NCI-H2227 (cell line): ENCODE data around the gene TMEM220.
A peak's percentile ranks its signal among the peaks of the same experiment; 100 is the strongest.
"Not testable (repeated sequence)": the region's sequence is repeated elsewhere in the genome, so short reads cannot be mapped to it uniquely, and the experiment has no call there.

Experiments used
- DNase-seq: peaks from one replicate; lab custom pipeline; 2025; ENCODE audit not compliant: unreplicated experiment; lab: John Stamatoyannopoulos, UW

Gene TMEM220

DNA sequence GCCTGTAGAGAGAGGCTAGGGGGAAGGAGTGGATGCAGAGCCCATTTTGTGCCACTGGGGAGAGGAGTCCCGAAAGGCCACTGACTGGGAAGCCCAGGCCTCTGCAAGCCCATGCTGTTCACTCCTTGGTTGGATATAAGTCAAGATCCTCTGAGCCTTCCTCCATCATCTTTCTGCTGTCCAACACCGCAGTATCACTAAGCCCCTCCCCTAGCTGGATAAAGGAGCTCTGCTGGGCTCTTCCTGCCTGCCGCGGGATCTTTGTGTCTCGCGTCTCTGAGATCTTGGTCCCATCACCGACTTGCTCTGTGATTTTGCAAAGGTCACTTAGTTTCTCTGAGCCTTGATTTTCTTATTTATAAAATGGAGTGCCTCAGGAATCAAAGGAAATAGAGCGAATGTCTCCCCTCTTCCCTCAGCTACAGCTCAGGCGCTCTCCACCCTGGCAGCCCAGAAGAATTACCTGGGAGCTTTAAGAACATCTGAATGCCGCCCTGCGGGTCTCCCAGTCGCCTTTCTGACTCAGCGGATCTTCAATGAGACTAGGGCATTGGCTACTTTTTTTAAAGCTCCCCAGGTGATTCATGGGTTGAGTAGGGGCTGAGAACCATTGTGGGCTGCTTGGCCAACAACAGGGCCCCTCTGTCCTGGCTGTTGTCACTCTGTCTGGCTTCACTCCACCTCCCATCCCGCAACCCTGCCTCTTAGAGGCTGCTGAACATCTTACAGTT is 25.2 kb upstream of the TMEM220 start:
- no peak for DNase-seq

DNA sequence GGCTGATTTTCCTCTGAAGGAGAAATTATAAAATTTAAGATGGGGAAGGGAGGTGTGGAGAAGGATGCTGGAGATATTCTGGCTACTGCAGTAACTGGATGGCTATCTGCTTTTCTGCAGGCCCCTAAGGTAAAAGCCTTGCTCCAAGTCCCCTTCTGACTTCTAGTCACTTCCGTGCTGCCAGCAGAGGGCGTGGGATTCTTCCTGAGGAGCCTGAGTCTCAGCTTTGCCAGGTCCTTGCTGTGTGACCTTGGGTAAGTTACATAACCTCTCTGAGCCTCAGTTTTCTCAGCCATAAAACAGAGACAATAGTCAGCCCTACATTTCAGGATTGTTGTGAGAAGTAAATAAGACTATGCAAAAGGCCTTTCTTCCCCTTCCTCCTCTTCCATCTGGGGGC is 24.3 kb upstream of the TMEM220 start:
- DNase-seq: no peak

DNA sequence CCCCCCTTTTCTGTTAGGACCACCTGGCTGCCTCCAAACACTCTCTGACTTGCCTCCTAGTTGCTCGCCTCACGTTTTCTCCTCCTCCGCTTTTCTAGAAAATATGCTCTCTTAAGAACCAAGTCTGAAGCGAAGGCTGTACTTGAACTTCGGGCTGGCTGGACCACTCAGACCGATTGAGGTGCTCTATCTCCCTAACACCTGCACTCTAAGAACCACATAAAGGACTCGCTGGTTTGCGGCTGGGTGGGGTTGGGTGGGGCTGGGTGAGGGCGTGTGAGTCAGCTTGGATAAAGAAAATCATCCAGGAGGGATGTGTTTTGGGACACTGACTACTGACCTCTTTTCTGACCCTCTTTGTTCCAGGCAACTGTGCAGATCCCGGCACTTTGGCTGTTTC is 22.9 kb upstream of the TMEM220 start:
- DNase-seq: no peak

DNA sequence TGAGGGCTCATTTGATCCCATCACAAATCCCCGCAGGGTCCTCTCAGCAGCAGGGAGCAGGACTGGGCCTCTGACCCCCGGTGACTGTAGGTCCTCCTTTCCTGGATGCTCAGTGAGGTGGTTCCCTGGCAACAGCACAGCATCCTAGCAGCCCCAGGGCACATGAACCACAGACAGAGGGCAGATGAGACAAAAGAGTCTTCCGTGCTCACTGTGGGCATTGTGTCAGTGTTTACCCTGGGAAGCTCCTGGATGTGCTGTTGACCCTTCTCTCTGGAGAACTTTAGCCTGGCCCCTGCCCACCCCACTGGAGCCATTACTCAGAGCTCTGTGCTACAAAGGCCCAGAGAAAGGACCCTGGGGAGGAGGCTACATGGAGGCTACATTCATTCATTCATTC is 21.7 kb upstream of the TMEM220 start:
- DNase-seq: no peak

DNA sequence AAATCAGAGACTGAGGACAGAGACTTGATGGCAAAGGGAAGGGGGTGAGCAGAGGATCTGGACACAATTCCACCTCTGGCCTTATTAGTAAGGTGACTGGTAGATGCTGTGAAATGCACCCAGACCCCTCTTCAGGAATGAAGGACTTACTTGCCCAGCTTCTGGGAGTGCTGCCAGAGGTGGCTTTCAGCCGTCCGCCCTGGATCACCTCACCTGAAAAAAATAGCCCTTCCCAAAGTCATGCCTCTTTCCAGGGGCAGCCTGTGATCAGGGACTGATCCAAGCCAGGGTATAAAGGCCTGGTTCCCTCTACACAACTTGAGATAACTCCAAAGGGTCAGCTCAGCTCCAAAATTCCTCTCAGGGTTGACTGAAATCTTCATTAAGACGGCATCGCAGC is 20.4 kb upstream of the TMEM220 start:
- DNase-seq: no peak

DNA sequence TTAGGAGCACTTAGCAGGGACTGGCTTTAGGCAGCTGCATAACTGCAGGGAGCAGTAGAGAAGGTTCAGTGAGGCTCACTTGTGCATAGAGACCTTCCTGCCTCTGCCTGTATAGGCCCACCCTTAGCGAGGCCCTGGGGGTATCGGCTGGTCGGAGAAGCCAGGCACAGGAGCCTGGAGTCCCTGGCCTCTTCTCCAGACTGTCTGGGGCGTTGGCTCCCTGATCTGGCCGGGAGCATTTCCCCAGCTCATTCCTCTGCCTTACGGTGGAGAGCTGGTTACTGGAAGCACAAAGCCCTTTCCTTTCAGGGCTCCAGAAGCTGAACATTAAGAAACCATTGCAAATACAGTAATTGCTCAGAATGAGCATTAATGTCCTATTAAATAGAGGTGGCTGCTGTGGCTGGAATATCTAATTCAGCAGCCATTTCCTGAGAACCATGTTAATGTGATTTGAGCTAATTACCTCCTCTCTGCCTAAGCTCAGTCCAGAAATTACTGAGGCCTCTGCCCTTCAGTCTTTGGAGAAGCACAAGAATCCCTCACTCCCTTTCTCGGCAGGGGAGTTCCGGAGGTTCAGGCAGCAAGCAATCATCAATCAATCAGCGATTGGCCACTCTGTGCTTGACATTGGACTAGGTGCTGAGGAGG is 18.8 kb upstream of the TMEM220 start:
- no peak for DNase-seq

DNA sequence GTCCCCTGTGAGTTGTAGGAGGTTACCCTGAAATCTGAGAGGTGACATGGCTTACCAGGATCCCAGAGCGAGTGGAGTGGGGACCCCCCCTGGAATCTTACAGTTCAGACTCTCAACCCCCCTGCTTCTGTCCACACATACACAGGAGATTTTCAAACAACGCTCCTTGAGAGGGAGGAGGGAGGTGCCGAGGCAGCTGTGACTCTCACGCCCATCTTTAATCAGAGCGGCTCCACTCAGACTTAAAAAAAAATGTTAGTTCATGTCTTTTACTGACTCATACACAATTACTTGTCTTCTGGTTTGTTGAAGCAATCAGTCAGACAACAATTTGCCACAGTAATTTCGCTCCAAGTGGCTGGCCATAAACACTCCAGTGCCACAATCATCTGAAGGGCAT is 15.4 kb upstream of the TMEM220 start:
- peak; percentile 50 for DNase-seq

DNA sequence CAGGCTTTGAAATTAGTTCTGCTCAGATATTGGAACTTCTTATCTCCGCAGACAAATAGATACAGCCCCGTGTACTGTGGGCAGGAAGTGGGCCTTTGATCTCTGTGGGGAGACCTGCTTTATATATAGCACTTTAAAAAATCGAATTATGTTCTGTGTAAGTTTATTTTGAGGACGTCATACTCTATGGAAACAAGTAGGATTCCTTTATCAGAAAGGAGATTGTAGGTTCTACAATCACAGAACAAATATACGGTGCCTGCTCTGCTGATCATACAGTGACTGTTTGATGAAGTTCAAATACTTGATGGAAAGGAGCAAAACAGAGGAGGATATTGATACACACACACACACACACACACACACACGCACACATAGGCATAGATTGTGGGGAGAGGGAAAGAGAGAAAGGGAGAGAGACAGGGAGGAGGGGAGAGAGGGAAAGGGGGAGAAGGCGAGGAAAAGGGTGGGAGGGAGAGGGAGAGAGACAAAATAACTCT is 14.7 kb upstream of the TMEM220 start:
- DNase-seq: no peak

DNA sequence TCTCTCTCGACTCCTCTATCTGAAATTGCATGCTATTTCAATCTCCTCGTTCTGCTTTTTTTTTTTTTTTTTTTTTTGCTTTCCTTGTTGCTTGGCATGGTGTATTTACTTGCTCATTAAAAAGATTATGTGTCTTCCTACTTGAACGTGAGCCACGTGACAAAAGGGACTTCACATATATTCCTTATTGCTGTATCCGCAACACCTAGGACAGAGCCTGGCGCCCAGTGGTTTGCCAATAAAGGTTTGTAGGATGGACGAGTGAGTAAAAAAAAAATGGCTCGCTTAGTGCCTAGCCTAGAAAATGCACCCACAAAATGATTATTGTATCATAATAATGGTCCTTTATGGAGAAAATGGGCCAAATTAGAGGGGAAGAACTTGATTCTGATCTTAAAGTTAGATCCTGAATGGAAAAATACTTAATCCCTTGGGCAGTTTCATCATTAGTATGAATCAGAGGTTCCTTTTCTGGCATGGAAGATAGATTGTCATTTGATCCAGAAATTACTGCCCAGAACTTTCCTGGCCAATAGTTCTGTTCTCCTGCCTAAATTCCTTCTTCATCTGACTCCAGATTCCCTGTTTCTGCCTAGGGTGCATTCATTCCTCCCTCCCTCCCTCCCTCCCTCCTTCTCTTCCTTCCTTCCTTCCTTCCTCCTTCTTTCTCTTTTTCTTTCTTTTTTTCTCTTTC is 13.6 kb upstream of the TMEM220 start:
- DNase-seq: no peak

DNA sequence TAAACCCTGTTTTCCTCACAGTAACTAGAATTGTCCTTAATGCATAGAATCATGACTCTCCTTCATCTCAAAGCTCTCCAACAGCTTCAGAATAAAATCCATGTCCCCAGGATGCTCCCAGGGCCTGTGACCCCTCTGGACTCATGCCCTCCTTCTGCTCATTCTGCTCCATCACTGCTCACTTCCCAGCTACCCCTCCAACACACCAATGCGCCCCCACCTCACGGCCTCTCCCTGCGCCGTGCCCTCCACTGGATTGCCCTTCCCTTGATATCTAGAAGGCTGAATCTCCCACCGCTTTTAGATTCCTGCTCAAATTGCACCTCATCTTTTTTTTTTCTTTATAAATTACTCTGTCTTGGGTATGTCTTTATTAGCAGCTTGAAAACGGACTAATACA is 12.6 kb upstream of the TMEM220 start:
- no peak for DNase-seq

DNA sequence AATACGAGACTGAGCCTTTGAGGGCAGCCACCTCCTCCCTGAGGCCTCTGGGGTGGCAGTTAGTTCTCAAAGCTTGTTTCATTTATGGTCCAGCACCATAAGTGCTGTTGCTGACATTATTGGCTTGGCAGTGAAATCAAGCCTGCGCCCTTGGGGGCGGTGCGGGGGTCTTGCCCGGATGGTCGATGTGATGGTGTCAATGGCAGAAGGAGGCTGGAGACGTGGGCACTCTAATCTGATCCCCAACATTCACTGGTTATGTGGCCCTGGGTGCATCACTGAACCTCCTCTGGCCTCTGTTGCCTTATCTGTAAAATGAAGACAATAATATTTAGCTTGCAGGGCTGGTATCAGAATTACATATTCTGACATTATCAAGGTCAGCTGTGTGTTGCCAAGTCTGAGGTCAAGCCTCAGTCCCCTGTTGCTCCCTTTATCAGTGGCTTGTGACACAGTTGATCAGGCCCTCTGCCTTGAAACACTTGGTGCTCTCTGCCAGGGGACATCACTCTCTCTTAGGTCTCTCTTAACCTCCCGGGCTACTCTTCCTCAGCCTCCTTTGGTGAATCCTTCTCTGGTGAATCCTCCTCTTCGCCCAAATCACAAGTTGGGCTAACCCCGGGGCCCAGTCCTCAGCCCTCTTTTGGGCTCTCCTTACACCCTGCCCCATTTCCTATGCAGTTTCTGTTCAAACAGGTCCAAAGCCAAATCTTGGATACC is 11.8 kb upstream of the TMEM220 start:
- DNase-seq: no peak

DNA sequence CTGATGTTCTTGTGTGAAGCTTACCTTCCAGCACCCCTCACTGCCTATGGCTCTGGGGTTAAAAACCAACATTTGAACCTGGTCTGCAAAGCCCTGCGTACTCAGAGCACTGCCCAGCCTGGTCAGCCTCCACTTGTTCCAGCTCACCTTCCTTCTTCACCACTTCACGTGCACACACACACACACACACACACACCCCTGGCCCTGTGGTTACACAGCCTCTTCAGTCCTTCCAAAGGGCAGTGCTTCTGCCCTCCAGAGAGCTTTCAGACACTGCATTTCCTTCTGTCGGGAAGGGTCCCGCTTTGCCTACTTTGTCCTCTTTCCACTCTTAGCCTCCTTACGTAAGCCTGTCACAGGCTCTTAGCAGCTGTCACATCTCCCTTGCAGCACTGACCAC is 9.6 kb upstream of the TMEM220 start:
- DNase-seq: peak; percentile 18

DNA sequence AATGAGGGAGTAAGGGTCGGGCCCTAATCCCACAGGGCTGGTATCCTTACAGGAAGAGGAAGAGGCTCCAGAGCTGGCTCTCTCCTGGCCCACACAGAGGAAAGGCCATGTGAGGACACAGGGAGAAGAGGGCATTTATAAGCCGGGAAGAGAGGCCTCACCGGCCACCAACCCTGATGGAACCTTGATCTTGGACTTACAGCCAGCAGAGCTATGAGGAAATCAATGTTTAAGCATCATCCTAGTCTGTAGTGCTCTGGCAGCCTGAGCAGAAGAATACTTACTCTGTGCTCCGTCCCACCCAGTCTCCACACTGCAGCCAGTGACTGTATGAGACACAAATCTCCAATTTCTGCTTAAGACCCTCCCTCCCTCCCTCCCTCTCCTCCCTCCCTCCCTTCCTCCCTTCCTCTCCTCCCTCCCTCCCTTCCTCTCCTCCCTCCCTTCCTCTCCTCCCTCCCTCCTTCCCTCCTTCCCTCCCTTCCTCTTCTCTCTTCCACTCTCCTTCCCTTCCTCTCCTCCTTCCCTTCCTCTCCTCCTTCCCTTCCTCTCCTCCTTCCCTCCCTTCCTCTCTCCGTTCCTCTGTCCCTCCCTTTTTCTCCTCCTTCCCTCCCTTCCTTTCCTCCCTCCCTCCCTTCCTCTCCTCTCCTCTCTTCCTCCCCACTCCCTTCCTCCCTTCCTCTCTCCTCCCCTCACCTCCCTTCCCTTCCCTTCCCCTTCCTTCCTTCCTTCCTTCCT is 8.9 kb upstream of the TMEM220 start:
- no peak for DNase-seq

DNA sequence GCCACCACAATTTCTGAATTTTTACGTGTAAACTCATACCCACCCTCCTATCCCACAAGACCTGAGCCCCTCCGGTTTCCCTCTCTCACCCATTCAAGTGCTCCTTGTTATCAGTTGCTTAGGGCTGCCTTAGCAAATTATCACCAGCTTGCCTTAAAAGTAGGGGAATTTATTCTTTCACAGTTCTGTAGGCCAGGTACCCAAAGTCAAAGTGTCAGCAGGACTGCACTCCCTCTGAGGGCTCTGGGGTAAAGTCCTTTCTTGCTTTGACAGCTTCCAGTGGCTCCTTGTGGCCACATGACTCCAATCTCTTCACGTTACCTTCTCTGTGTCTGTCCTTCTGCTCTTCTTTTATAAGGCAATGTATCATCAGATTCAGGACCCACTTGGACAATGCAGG is 7.9 kb upstream of the TMEM220 start:
- no peak for DNase-seq

DNA sequence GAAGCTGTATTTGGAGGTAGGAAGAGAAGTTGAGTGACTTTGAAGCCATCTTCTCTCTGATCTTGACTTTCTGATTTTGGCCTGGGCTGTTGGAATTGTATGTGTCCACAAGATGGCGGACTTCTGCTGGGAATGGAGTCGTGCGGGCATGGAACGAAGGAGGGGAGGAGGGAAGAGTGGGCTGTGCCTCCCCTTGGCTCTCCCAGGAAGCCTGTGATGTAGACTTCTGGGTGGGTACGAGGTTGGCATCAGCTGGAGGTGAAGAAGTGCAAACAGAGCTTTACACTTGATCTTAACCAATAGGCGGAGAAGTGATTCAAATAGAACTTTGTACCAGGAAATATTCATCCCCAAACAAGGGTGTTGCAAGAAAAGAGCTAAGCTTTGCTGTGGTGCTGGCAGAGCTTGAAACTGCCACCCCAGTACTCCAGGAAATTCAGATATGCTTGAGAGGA is 7.4 kb upstream of the TMEM220 start:
- peak; percentile 68 for DNase-seq

DNA sequence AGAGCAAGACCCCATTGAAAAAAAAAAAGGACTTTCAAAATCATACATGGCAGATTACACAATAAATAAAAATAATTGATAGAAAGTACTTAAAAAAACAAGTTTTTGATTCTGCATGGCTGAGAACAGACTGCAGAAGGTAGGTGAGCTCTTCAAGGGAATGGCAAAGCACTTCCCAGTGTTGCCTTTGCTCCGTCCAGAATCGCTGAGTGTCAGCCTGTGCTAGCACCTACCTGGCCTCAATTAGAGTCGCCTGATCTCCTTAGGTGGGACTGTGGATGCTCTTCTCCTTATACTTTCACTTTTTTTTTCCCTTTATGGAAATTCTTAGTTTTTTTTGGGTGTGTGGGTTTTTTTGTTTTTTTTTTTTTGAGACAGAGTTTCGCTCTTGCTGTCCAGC is 6.0 kb upstream of the TMEM220 start:
- no peak for DNase-seq

DNA sequence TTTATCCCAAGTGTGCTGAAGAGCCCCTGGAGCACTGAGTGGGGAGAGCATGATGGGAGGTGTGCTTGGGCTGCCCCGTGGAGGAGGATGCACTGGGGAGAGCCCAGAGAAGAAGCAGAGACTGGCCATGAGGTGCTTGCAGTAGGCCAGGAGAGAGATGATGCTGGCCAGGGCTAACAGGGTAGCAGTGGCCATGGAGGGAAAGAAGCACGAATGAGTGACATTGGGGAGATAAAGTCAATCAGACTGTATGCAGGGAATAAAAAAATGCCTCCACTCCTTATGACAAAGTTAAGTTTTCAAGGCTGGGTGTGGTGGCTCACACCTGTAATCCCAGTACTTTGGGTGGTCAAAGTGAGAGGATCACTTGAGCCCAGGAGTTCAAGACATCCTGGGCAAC is 5.4 kb upstream of the TMEM220 start:
- no peak for DNase-seq

DNA sequence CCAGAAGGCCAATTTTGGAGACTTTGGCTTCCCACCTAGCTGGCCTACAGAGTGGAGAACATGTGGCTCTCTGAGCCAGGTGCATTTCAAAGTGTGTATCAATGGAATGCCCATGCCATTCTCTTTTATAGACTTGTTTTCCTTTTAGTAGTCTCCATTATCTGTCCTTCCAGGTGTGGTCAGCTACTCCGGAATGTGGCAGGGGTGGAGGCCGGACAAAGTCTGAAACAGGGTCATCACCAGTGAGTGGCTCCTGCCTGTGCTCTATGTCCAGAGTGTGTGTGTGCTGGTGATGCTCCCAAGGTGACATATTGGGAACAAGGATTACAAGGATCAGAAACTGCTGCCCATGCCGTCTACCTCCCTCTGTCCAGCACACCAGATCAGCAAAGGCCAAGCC is 3.8 kb upstream of the TMEM220 start:
- no peak for DNase-seq

DNA sequence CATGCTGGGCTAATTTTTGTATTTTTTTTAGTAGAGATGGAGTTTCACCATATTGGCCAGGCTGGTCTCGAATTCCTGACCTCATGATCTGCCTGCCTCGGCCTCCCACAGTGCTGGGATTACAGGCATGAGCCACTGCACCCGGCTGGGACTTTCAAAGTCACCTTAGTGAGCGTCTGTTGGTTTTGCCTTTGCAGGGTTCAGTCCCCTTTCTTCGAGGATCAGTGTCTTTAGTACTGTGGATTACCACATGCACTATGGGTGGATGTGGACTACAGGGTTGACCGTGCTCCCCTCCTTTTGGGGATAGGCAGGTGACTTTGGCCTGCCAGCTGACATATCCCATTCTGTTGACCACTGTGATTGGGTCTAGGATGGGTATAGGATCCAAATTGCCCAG is 2.3 kb upstream of the TMEM220 start:
- not testable (repeated sequence) for DNase-seq

DNA sequence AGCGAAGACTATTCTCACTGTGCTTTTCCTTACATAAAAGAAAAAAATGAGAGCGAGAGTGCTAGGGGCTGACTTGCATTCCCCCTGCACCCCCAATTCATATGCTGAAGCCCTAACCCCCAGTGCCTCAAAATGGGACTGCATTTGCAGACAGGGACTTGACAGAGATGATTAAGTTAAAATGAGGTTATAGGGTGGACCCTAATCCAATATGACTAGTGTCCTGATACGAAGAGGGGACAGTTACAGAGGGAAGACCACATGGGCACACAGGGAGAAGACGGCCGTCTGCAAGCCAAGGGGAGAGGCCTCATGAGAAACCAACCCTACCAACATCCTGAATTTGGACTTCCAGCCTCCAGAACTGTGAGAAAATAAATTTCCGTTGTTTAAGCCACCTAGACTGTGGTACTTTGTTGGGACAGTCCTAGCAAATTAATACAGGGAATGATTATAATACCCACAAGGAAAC is 1.6 kb upstream of the TMEM220 start:
- DNase-seq: no peak

DNA sequence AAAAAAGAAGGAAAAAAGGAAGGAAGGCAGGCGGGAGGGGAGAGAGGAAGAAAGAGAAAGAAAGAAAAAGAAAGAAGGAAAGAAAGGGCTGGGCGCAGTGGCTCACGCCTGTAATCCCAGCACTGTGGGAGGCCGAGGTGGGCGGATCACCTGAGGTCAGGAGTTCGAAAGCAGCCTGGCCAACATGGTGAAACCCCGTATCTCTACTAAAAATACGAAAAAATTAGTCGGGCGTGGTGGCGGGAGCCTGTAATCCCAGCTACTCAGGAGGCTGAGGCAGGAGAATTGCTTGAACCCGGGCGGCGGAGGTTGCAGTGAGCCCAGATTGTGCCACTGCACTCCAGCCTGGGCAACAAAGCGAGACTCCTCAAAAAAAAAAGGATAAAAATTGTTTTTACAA is 424 bp upstream of the TMEM220 start:
- not testable (repeated sequence) for DNase-seq
